ENCODE results near the gene SMIM30.

GRCh38 chr7:113154117-113154516 is 35.8 kb upstream of the SMIM30 start:
- TF ChIP-seq POLR2A (IDR thresholded peaks at IDR 0.05) (no peak), POLR2AphosphoS5 (IDR thresholded peaks at IDR 0.05) (no peak)

Measured in gastroesophageal sphincter (tissue), 2 donors.